Natural killer cell treated with Interleukin-12 subunit alpha and Interleukin-12 subunit beta and Interleukin-15 and Interleukin-18, amount 100 ng/mL, for 72 hours (primary cell): ENCODE data around the gene MGAT5. TPM values are rescaled to one million over a fixed set of nuclear protein-coding genes. Genes with fewer than 3 reads are reported as not detected.
A peak's percentile ranks its signal among the peaks of the same experiment; 100 is the strongest.

Source experiments
- ATAC-seq, 2 donors: fragments of 150-1000 bp; cut with Tn5 transposase in 1 of 2; sonication (Bioruptor Pico), chemical (Tn5 transposase) in 1 of 2; 2 replicates each; pipeline ENCODE4 v1.10.0; 2021
- DNase-seq: peaks from one replicate; pipeline ENCODE4 v3.0.0; 2022; ENCODE audit warnings: low spot score
- H3K27ac Mint-ChIP-seq, 2 donors: 1 replicate in 1 of 2; 2 replicates in 1 of 2; pipeline ENCODE4 v1.8.0; 2022; ENCODE audit warnings: mixed read lengths in 2 of 2, mild to moderate bottlenecking in 1 of 2, moderate library complexity in 1 of 2
- H3K27me3 Mint-ChIP-seq, 2 donors: 1 replicate in 1 of 2; 2 replicates in 1 of 2; pipeline ENCODE4 v1.8.0; 2022; ENCODE audit warnings: mixed read lengths in 2 of 2
- H3K36me3 Mint-ChIP-seq: one replicate; pipeline ENCODE4 v1.8.0; 2022; ENCODE audit warnings: mixed read lengths
- H3K4me1 Mint-ChIP-seq, 2 donors: 1 replicate in 1 of 2; 2 replicates in 1 of 2; pipeline ENCODE4 v1.8.0; 2022; ENCODE audit warnings: low read depth in 2 of 2, mixed read lengths in 2 of 2, mild to moderate bottlenecking in 1 of 2
- H3K4me3 Mint-ChIP-seq: one replicate; pipeline ENCODE4 v1.8.0; 2022; ENCODE audit warnings: mixed read lengths
- H3K9me3 Mint-ChIP-seq: 2 replicates; pipeline ENCODE4 v1.8.0; 2022; ENCODE audit warnings: mixed read lengths
- total RNA-seq, 2 donors: library from RNA; stranded (reverse); gene quantifications; one replicate each; pipeline ENCODE4 v1.2.3, GENCODE V29; 2022

MGAT5 gene
- total RNA-seq, 2 donors from 2014 or later = 58.1 to 99.5 TPM

GRCh38 chr2:134397146-134397896 lies 143.4 kb downstream of the MGAT5 start:
- Mint-ChIP-seq H3K27me3 (no peaks in the 10 kb centered on the region), H3K4me3 (no peak overlapping the region), H3K9me3 (no peaks in the 10 kb centered on the region), H3K27ac (no peak overlapping the region), H3K4me1 (peaks cover 0 to 7% of the 10 kb centered on the region in 2 donors), H3K36me3 (no peaks in the 10 kb centered on the region)
- ATAC-seq (no peak), DNase-seq (no peak)

- H3K27me3 Mint-ChIP-seq = no peaks in the 10 kb centered on the region
- DNase-seq (no peak), ATAC-seq (no peak)
- H3K9me3 Mint-ChIP-seq = no peaks in the 10 kb centered on the region
- peaks cover 5% of the 10 kb centered on the region for H3K36me3 Mint-ChIP-seq
- H3K27ac Mint-ChIP-seq = peak overlapping the region in 1 of 2 donors; percentile 3
- peaks cover 0 to 9% of the 10 kb centered on the region in 2 donors for H3K4me1 Mint-ChIP-seq
- H3K4me3 Mint-ChIP-seq = no peak overlapping the region
Measured at GRCh38 chr2:134398300-134398699, 144.4 kb downstream of the MGAT5 start.

GRCh38 chr2:134399096-134399495 lies 145.2 kb downstream of the MGAT5 start:
- H3K9me3 Mint-ChIP-seq = no peaks in the 10 kb centered on the region
- peaks cover 9% of the 10 kb centered on the region for H3K36me3 Mint-ChIP-seq
- DNase-seq (no peak), ATAC-seq (no peak)
- H3K4me1 Mint-ChIP-seq = peaks cover 0 to 13% of the 10 kb centered on the region in 2 donors
- no peaks in the 10 kb centered on the region for H3K27me3 Mint-ChIP-seq
- H3K4me3 Mint-ChIP-seq = no peak overlapping the region
- no peak overlapping the region for H3K27ac Mint-ChIP-seq

- peaks cover 17% of the 10 kb centered on the region for H3K36me3 Mint-ChIP-seq
- no peak overlapping the region for H3K4me3 Mint-ChIP-seq
- peak overlapping the region in 1 of 2 donors; percentile 40 for H3K27ac Mint-ChIP-seq
- H3K9me3 Mint-ChIP-seq = no peaks in the 10 kb centered on the region
- no peak for ATAC-seq
- DNase-seq = no peak
- H3K27me3 Mint-ChIP-seq = no peaks in the 10 kb centered on the region
- H3K4me1 Mint-ChIP-seq = peaks cover 1 to 21% of the 10 kb centered on the region in 2 donors
Measured at GRCh38 chr2:134401081-134401497, 147.2 kb downstream of the MGAT5 start.

GRCh38 chr2:134401789-134402188 lies 147.9 kb downstream of the MGAT5 start:
- H3K4me1 Mint-ChIP-seq = peaks cover 6 to 26% of the 10 kb centered on the region in 2 donors

DNA sequence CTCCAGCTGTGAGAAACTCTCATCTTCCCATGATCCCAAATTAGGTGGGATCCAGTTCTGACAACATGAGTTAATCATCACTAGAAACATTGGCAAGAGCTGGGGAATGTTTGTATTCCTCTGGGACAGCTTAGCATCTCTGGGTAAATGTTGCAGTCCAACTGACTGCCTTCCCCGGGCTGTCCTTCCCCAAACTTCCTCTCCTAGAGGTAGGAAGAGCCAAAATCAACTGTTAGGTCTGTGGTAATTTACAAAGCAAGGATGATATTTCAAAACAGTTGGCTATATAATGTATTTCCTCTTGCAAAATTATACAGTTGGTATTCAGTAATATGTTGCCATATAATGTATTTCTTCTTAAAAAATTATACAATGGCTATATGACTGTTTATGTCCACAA lies 148.5 kb downstream of the MGAT5 start:
- H3K4me3 Mint-ChIP-seq = no peak overlapping the region
- peak overlapping the region in 1 of 2 donors; percentile 25 for H3K27ac Mint-ChIP-seq
- peaks cover 12 to 32% of the 10 kb centered on the region in 2 donors for H3K4me1 Mint-ChIP-seq
- H3K36me3 Mint-ChIP-seq = peaks cover 17% of the 10 kb centered on the region
- H3K9me3 Mint-ChIP-seq = no peaks in the 10 kb centered on the region
- no peak for ATAC-seq
- H3K27me3 Mint-ChIP-seq = no peaks in the 10 kb centered on the region
- no peak for DNase-seq

More at GRCh38 chr2:134401789-134402188, 147.9 kb downstream of the MGAT5 start:
- H3K36me3 Mint-ChIP-seq = peaks cover 17% of the 10 kb centered on the region
- no peaks in the 10 kb centered on the region for H3K9me3 Mint-ChIP-seq
- ATAC-seq = no peak
- H3K4me3 Mint-ChIP-seq = no peak overlapping the region
- H3K27ac Mint-ChIP-seq = no peak overlapping the region
- DNase-seq = no peak
- no peaks in the 10 kb centered on the region for H3K27me3 Mint-ChIP-seq

DNA sequence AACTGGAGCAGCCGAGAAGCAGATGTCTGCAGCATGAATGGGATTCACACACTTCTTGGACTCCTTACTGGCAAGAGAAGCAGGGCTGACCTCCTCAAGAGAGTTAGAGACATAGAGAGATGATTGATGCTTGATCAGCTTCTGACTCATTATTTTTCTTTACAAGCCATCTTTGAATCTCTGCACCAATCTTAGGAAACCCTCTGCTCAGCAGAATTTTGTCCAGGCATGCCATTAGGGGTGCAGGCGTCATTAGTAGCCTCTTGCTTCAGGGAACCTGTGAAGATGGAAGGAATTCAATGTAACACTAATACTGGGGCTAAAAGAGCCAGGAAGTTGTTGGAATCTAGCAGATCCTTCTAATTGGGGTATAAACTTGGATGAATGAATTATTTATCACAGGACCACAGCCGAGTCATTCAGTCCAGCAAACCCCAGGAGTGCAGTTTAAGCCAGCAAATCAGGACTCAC lies 151.8 kb downstream of the MGAT5 start:
- H3K4me3 Mint-ChIP-seq = no peak overlapping the region
- H3K36me3 Mint-ChIP-seq = peaks cover 17% of the 10 kb centered on the region
- H3K4me1 Mint-ChIP-seq = peaks cover 44 to 58% of the 10 kb centered on the region in 2 donors
- ATAC-seq = no peak
- no peak for DNase-seq
- no peaks in the 10 kb centered on the region for H3K9me3 Mint-ChIP-seq
- peak overlapping the region in 1 of 2 donors; percentile 53 for H3K27ac Mint-ChIP-seq
- no peaks in the 10 kb centered on the region for H3K27me3 Mint-ChIP-seq

DNA sequence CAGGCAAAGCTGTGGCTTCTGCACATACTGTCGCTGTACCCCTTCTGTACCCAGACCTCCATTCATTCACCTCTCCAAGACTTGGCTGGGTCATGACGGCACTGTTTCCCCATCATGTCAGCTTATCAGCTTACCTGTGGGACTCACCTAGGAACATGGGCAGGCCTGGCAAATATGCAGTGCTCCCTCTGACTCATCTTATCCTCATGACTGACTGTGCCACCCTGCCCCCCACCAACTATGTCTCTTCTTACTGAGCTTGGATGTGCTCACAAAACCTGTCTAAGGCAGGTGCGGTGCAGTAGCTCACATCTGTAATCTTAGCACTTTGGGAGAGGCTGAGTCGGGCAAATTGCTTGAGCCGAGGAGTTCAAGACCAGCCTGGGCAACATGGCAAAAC lies 152.4 kb downstream of the MGAT5 start:
- H3K4me3 Mint-ChIP-seq = no peak overlapping the region
- H3K27me3 Mint-ChIP-seq = no peaks in the 10 kb centered on the region
- H3K36me3 Mint-ChIP-seq = peaks cover 17% of the 10 kb centered on the region
- H3K4me1 Mint-ChIP-seq = peaks cover 51 to 60% of the 10 kb centered on the region in 2 donors
- no peaks in the 10 kb centered on the region for H3K9me3 Mint-ChIP-seq
- ATAC-seq (no peak), DNase-seq (no peak)
- H3K27ac Mint-ChIP-seq = peak overlapping the region in 1 of 2 donors; percentile 53

DNA sequence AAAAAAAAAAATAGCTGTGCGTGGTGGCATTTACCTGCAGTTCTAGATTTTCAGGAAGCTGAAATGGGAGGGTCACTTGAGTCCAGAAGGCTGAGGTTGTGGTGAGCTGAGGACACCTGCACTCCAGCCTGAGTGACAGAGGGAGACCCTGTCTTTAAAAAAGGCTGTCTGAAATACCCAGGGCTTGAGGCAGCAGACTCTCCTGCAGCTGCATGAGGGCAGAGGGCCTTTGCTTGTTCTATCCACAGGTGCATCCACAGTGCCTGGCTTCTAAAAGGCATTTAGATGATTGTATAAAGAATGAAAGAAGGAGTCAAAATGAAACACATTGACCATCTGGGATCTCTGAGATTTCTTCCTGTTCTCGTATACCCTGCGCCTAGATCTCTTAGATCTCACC lies 152.9 kb downstream of the MGAT5 start:
- ATAC-seq (no peak), DNase-seq (no peak)
- Mint-ChIP-seq H3K36me3 (peaks cover 17% of the 10 kb centered on the region), H3K27ac (peak overlapping the region in 1 of 2 donors; percentile 90), H3K27me3 (no peaks in the 10 kb centered on the region), H3K9me3 (no peaks in the 10 kb centered on the region), H3K4me1 (peaks cover 55 to 64% of the 10 kb centered on the region in 2 donors), H3K4me3 (no peak overlapping the region)

- DNase-seq (no peak), ATAC-seq (peak in 1 of 2 donors; percentile 75)
- H3K27ac Mint-ChIP-seq = peak overlapping the region in 1 of 2 donors; percentile 90
- no peaks in the 10 kb centered on the region for H3K9me3 Mint-ChIP-seq
- peaks cover 61 to 68% of the 10 kb centered on the region in 2 donors for H3K4me1 Mint-ChIP-seq
- no peaks in the 10 kb centered on the region for H3K27me3 Mint-ChIP-seq
- no peak overlapping the region for H3K4me3 Mint-ChIP-seq
- peaks cover 17% of the 10 kb centered on the region for H3K36me3 Mint-ChIP-seq
Measured at GRCh38 chr2:134407154-134407890, 153.4 kb downstream of the MGAT5 start.

- peaks cover 63 to 66% of the 10 kb centered on the region in 2 donors for H3K4me1 Mint-ChIP-seq
- H3K27me3 Mint-ChIP-seq = no peaks in the 10 kb centered on the region
- H3K36me3 Mint-ChIP-seq = peaks cover 11% of the 10 kb centered on the region
- ATAC-seq = no peak
- no peak for DNase-seq
- H3K27ac Mint-ChIP-seq = peak overlapping the region in 1 of 2 donors; percentile 90
- H3K9me3 Mint-ChIP-seq = no peaks in the 10 kb centered on the region
- peak overlapping the region; percentile 52 for H3K4me3 Mint-ChIP-seq
Measured at GRCh38 chr2:134408386-134408785, 154.5 kb downstream of the MGAT5 start.

- no peaks in the 10 kb centered on the region for H3K27me3 Mint-ChIP-seq
- peaks cover 8% of the 10 kb centered on the region for H3K36me3 Mint-ChIP-seq
- H3K4me3 Mint-ChIP-seq = no peak overlapping the region
- ATAC-seq (no peak), DNase-seq (no peak)
- no peaks in the 10 kb centered on the region for H3K9me3 Mint-ChIP-seq
- H3K27ac Mint-ChIP-seq = peak overlapping the region in 1 of 2 donors; percentile 90
- peaks cover 63% of the 10 kb centered on the region in 2 donors for H3K4me1 Mint-ChIP-seq
Measured at GRCh38 chr2:134408791-134409190, 154.9 kb downstream of the MGAT5 start.

DNA sequence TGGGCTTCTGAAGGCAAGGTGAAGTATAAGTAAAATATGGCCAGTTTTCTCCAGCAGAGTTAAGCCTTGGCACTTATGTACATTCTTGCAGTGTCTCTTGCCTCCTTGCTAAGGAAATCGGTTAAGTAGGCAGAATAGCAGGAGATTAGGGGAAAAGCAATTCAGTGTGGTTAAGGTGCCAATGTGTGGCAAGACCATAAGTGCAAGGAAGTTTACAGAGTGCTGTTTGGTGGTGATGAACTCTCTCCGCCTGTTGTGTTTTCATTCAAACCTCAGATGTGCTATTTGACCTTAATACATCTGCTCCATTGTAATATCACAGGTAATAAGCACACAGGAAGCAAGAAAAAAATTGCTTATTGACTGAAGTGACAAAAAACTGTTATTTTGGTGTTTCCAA lies 156.1 kb downstream of the MGAT5 start:
- peak; percentile 59 to 78 for ATAC-seq
- H3K27me3 Mint-ChIP-seq = no peaks in the 10 kb centered on the region
- peak; percentile 67 for DNase-seq
- H3K4me1 Mint-ChIP-seq = peaks cover 60 to 63% of the 10 kb centered on the region in 2 donors
- H3K27ac Mint-ChIP-seq = peak overlapping the region in 1 of 2 donors; percentile 90
- H3K4me3 Mint-ChIP-seq = peak overlapping the region; percentile 45
- no peaks in the 10 kb centered on the region for H3K9me3 Mint-ChIP-seq
- no peaks in the 10 kb centered on the region for H3K36me3 Mint-ChIP-seq

DNA sequence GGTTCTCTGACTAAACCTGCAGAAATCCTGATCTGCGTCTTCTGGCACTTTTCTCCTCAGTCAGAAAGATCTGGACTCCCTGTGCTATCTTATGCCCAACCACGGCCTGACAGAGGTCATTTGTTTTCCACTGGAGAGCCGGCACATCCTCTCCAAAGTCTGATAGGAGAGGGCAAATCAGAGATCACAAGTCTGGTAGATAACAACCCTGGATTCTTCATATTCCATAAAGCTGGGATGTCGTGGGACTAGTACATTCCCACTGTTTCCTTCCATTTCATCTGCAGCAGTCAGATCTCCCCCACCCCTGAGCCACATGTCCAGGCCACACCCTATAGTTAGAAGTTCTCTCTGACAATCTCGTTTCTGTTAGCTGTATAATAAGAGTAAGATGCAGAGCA lies 157.0 kb downstream of the MGAT5 start:
- Mint-ChIP-seq H3K27ac (peak overlapping the region in 1 of 2 donors; percentile 90), H3K9me3 (no peaks in the 10 kb centered on the region), H3K4me1 (peaks cover 56 to 63% of the 10 kb centered on the region in 2 donors), H3K4me3 (peak overlapping the region; percentile 32), H3K27me3 (no peaks in the 10 kb centered on the region), H3K36me3 (no peaks in the 10 kb centered on the region)
- DNase-seq = no peak
- ATAC-seq = no peak
